ENCODE results near the gene RAP1GDS1.
"Not testable (repeated sequence)": the region's sequence is repeated elsewhere in the genome, so short reads cannot be mapped to it uniquely, and the experiment has no call there.

RAP1GDS1 gene

GRCh38 chr4:98462487-98462886 is 201.3 kb downstream of the RAP1GDS1 start:
- TF ChIP-seq POLR2AphosphoS5 (IDR thresholded peaks at IDR 0.05; ENCODE audit: low read depth, low read length), result no peak
- FAIRE-seq, result no peak

GRCh38 chr4:98466868-98467599 is 205.8 kb downstream of the RAP1GDS1 start:
- DNase-seq (ENCODE audit: insufficient read length), result no peak
- FAIRE-seq, result no peak
- TF ChIP-seq POLR2AphosphoS5 (IDR thresholded peaks at IDR 0.05; ENCODE audit: low read depth, low read length) (no peak), TAF1 (IDR thresholded peaks at IDR 0.05; ENCODE audit: borderline replicate concordance, low read depth, low read length) (no peak), POLR2A (IDR thresholded peaks at IDR 0.05; ENCODE audit: low read depth, low read length) (no peak)

More at GRCh38 chr4:98462487-98462886, 201.3 kb downstream of the RAP1GDS1 start:
- no peak for DNase-seq (ENCODE audit: insufficient read length)

GRCh38 chr4:98467627-98468072 is 206.5 kb downstream of the RAP1GDS1 start:
- DNase-seq (ENCODE audit: insufficient read length), result peak; percentile 33
- FAIRE-seq, result peak; percentile 87
- TF ChIP-seq POLR2A (IDR thresholded peaks at IDR 0.05; ENCODE audit: low read depth, low read length) (no peak), TAF1 (IDR thresholded peaks at IDR 0.05; ENCODE audit: borderline replicate concordance, low read depth, low read length) (no peak), POLR2AphosphoS5 (IDR thresholded peaks at IDR 0.05; ENCODE audit: low read depth, low read length) (no peak)

- DNase-seq (ENCODE audit: insufficient read length) (no peak), FAIRE-seq (no peak)
- TF ChIP-seq TAF1 (IDR thresholded peaks at IDR 0.05; ENCODE audit: borderline replicate concordance, low read depth, low read length) (no peak), POLR2AphosphoS5 (IDR thresholded peaks at IDR 0.05; ENCODE audit: low read depth, low read length) (no peak)
Observed at GRCh38 chr4:98468709-98469108, 207.5 kb downstream of the RAP1GDS1 start.

GRCh38 chr4:98469771-98470170 is 208.6 kb downstream of the RAP1GDS1 start:
- DNase-seq (ENCODE audit: insufficient read length) (no peak), FAIRE-seq (no peak)
- TF ChIP-seq POLR2AphosphoS5 (IDR thresholded peaks at IDR 0.05; ENCODE audit: low read depth, low read length), result no peak
- TF ChIP-seq TAF1 (IDR thresholded peaks at IDR 0.05; ENCODE audit: borderline replicate concordance, low read depth, low read length), result no peak
- no peak for TF ChIP-seq POLR2A (IDR thresholded peaks at IDR 0.05; ENCODE audit: low read depth, low read length)

GRCh38 chr4:98470366-98470765 is 209.2 kb downstream of the RAP1GDS1 start:
- no peak for DNase-seq (ENCODE audit: insufficient read length)
- FAIRE-seq, result no peak
- no peak for TF ChIP-seq TAF1 (IDR thresholded peaks at IDR 0.05; ENCODE audit: borderline replicate concordance, low read depth, low read length)
- no peak for TF ChIP-seq POLR2A (IDR thresholded peaks at IDR 0.05; ENCODE audit: low read depth, low read length)
- TF ChIP-seq POLR2AphosphoS5 (IDR thresholded peaks at IDR 0.05; ENCODE audit: low read depth, low read length), result no peak

- FAIRE-seq (no peak), DNase-seq (ENCODE audit: insufficient read length) (no peak)
Observed at GRCh38 chr4:98470831-98471230, 209.6 kb downstream of the RAP1GDS1 start.

GRCh38 chr4:98473046-98473445 is 211.9 kb downstream of the RAP1GDS1 start:
- DNase-seq (ENCODE audit: insufficient read length) (no peak), FAIRE-seq (no peak)
- TF ChIP-seq TAF1 (IDR thresholded peaks at IDR 0.05; ENCODE audit: borderline replicate concordance, low read depth, low read length), result no peak

More at GRCh38 chr4:98470831-98471230, 209.6 kb downstream of the RAP1GDS1 start:
- TF ChIP-seq POLR2A (IDR thresholded peaks at IDR 0.05; ENCODE audit: low read depth, low read length), result no peak
- no peak for TF ChIP-seq TAF1 (IDR thresholded peaks at IDR 0.05; ENCODE audit: borderline replicate concordance, low read depth, low read length)
- no peak for TF ChIP-seq POLR2AphosphoS5 (IDR thresholded peaks at IDR 0.05; ENCODE audit: low read depth, low read length)

- TF ChIP-seq POLR2A (IDR thresholded peaks at IDR 0.05; ENCODE audit: low read depth, low read length), result no peak
- DNase-seq (ENCODE audit: insufficient read length), result no peak
- no peak for FAIRE-seq
Observed at GRCh38 chr4:98474408-98474844, 213.2 kb downstream of the RAP1GDS1 start.

GRCh38 chr4:98476891-98477290 is 215.7 kb downstream of the RAP1GDS1 start:
- TF ChIP-seq TAF1 (IDR thresholded peaks at IDR 0.05; ENCODE audit: borderline replicate concordance, low read depth, low read length) (no peak), POLR2AphosphoS5 (IDR thresholded peaks at IDR 0.05; ENCODE audit: low read depth, low read length) (no peak), POLR2A (IDR thresholded peaks at IDR 0.05; ENCODE audit: low read depth, low read length) (no peak)
- DNase-seq (ENCODE audit: insufficient read length), result no peak
- no peak for FAIRE-seq

GRCh38 chr4:98479590-98479989 is 218.4 kb downstream of the RAP1GDS1 start:
- DNase-seq (ENCODE audit: insufficient read length); FAIRE-seq: not testable (repeated sequence)

- TF ChIP-seq TAF1 (IDR thresholded peaks at IDR 0.05; ENCODE audit: borderline replicate concordance, low read depth, low read length) (no peak), POLR2A (IDR thresholded peaks at IDR 0.05; ENCODE audit: low read depth, low read length) (no peak), POLR2AphosphoS5 (IDR thresholded peaks at IDR 0.05; ENCODE audit: low read depth, low read length) (no peak)
- no peak for FAIRE-seq
Observed at GRCh38 chr4:98480535-98480934, 219.4 kb downstream of the RAP1GDS1 start.

GRCh38 chr4:98481167-98481566 is 220.0 kb downstream of the RAP1GDS1 start:
- TF ChIP-seq POLR2A (IDR thresholded peaks at IDR 0.05; ENCODE audit: low read depth, low read length), result no peak
- no peak for TF ChIP-seq POLR2AphosphoS5 (IDR thresholded peaks at IDR 0.05; ENCODE audit: low read depth, low read length)
- TF ChIP-seq TAF1 (IDR thresholded peaks at IDR 0.05; ENCODE audit: borderline replicate concordance, low read depth, low read length), result no peak
- FAIRE-seq (no peak), DNase-seq (ENCODE audit: insufficient read length) (no peak)

More at GRCh38 chr4:98480535-98480934, 219.4 kb downstream of the RAP1GDS1 start:
- no peak for DNase-seq (ENCODE audit: insufficient read length)

Measured in GM12892 (cell line).